GM19452 (cell line): ENCODE results near the gene EYS.
"Not testable (repeated sequence)": the region's sequence is repeated elsewhere in the genome, so short reads cannot be mapped to it uniquely, and the experiment has no call there.

Source experiments
- ATAC-seq: cut with Tn5 transposase; IDR thresholded peaks from one replicate; pipeline ENCODE4 v1.9.1; 2021; ENCODE audit not compliant: unreplicated experiment

The EYS gene

DNA sequence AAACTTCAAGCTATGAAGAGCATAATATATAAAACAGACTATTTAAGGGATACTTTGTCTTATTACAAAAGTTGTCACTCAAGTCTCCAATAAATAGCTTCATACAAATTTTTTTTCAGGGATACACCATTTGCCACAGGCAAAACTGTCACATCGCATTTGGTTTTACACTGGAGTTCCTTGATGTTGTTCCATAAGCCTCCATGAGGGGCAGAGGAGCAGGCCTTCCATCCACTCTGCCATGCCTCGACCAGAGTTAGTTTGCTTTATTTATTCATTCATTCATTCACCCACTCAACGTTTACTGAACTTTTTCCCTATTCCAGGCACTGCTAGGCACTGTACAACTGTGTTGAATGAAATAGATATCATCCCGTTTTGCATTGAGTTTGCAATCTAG, 1824.8 kb downstream of the EYS start:
- no peak for ATAC-seq

GRCh38 chr6:63881791-63882190, 1825.2 kb downstream of the EYS start:
- ATAC-seq = no peak

DNA sequence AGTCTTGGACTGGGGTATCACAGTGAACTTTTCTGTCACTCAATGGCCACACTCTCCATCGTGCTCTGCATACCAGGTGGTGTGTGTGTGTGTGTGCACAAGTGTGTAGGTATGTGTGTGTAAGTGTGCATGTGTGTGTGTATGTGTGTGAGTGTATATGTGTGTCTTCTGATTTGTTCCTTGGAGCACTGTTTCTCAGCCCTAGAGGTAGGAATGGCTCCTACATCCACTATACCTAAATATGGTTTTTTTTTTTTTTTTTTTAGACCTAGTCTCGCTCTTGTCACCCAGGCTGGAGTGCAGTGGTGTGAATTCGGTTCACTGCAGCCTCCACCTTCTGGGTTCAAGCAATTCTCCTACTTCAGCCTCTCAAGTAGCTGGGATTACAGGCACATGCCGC, 1834.8 kb downstream of the EYS start:
- no peak for ATAC-seq

- ATAC-seq = no peak
Measured at GRCh38 chr6:63868351-63868750, 1838.7 kb downstream of the EYS start.

DNA sequence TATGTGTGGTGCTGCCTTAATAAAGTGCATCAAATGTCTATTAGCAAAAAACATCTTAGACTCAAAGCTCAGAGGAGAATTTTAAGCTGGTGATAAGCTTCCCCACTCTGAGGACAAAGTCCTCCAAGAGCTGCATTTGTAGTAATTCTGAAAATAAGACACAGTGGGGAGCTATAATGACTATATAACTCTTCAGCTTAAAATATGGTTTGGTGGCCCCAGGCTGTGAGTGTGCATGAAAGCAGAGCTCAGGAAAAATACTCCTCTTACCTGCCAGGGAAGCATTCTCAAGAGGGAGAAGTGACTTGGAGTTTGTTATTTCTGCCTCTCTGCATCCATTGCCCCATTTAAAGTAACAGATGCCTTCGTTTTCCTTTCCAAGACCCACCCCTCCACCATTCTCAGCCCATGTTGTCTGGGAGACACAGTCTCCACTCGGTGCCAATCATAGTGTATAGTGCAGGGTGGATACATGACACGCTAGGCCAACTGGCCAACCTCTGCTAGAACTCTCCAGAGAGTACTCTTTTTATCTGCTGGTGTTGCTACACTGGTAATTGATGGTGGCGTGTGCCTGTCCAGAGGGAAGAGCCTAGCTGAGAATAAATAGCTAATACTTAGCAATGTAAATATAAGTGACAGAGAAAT, 1842.2 kb downstream of the EYS start:
- ATAC-seq = no peak

GRCh38 chr6:63864061-63864460, 1843.0 kb downstream of the EYS start:
- ATAC-seq = no peak

GRCh38 chr6:63862486-63863198, 1844.4 kb downstream of the EYS start:
- ATAC-seq = no peak

- ATAC-seq = no peak
Measured at GRCh38 chr6:63859528-63859927, 1847.5 kb downstream of the EYS start.

DNA sequence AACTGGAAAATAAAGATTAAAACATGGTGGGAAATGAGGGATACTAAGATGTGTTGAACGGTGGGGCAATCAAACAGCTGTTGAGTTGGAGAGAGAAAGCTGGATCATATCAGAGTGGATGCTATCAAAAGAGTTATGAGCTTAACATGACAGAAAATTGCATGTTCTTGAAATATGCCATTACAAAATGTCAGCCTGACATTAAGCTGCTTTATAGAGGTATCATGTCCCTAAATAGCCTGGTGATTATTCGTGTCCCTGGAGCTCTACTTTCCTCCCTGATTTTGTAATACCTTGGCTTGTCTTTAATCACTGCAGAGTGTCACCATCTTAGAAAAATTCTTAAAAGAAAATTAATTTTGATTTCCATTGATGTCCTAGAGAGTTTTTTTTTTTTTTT, 1848.3 kb downstream of the EYS start:
- ATAC-seq = no peak

DNA sequence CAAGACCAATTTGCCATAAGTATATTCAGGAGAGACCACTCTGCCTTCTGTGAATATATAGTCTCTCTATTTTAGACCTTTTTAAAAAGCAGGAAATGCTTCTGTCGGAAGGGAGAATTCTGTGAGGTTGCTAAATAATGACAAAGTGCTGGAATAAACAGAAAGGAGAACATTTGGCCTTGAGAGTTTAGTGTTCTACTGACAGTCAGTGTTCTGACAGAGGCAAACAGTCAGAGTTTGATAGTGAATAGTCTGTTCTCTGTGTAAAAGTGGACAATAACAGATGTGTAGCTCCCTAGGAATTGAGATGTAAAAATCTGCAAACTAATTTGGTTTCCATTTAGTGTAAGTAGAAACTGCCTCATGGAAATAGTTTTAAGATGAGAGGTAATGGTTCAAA, 1850.8 kb downstream of the EYS start:
- no peak for ATAC-seq

DNA sequence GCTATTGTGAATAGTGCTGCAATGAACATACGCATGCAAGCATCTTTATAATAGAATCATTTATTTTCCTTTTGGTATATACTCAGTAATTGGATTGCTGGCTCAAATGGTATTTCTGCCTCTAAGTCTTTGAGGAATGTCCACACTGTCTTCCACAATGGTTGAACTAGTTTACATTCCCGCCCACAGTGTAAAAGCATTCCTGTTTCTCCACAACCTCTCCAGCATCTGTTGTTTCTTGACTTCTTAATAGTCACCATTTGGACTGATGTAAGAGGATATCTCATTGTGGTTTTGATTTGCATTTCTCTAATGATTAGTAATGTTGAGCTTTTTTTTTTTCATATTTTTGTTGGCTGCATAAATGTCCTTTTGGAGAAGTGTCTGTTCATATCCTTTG, 1862.7 kb downstream of the EYS start:
- ATAC-seq = no peak

DNA sequence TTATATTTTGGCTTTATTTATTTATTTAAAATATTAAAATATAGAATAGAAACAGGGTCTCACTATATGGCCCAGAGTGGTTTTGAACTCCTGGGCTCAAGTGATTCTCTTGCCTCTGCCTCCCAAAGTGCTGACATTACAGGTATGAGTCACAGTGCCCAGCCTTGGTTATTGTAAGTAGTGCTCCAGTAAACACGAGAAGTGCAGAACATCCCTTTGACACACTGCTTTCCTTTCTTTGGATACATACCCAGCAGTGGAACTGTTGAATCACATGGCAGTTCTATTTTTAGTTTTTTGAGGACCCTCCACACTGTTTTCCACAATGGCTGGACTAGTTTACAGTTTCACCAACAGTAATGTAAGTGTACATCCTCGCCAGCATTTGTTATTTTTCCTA, 1867.5 kb downstream of the EYS start:
- ATAC-seq = no peak

- ATAC-seq = not testable (repeated sequence)
Measured at GRCh38 chr6:63828678-63829077, 1878.3 kb downstream of the EYS start.

- no peak for ATAC-seq
Measured at GRCh38 chr6:63824722-63825121, 1882.3 kb downstream of the EYS start.

- no peak for ATAC-seq
Measured at GRCh38 chr6:63821442-63821841, 1885.6 kb downstream of the EYS start.

DNA sequence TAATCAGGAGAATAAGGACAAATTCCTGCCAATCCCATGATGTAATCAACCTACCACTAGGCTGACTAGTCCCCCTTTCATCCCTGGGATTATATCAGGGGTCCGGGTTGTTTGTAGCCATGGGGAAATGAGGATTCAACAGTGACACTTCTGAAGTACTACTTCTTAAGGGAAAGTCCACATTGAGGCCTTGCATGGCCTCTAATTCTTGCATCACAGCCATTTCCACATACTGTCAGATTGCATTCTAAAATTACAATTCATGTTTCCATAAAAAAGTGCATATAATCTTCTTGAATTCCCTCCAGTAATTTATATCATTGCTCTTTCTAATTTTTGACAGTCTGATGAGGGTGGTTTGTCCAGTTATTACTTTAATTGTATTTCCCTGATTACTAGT, 1887.2 kb downstream of the EYS start:
- ATAC-seq = no peak

DNA sequence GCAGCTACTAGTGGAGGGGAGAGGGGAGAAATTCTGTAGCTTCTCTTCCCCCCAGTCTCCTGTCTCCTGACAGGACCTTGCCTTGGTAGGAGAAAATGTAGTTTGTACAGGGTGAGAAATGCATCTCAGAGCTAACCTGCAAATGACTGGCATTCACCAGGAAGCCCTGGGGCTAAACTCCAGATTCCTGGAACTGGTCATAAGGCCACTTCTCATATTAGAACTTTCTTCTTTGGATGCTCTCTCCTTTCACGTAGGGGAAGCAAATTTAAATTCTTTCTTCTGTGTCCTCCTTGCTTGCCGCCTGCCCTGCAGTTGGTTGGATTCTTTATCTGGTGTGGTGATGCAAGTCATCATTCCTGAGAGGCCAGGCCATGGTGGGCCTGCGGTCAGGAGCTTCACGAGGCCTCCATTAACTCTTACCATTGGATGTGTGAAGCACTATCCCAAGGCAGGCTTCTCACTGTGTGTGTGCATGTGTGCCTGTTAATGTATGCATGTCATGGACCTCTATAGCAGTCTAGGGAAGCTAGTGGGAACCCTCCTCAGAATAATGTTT, 1889.5 kb downstream of the EYS start:
- no peak for ATAC-seq

DNA sequence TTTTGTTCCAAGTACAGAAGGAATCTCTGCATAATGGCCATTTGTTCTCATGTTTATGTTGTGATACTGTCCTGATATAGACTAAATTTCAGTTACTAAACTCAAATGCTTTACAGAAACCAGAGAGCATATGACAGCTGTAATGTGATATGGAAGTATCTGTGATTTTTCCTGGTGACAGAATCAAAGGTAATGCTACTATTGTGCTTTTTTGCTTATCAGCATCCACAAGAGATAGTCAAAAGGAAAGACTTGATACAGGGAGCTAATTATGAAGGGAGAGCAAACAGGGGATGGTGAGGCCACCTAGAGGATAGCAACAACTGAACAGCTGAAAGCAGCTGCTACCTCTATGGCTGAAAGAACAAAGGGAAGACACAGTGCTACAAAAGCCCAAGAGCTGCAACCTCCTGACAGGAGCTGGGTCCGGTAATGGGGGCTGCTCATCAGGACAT, 1890.0 kb downstream of the EYS start:
- ATAC-seq = no peak

DNA sequence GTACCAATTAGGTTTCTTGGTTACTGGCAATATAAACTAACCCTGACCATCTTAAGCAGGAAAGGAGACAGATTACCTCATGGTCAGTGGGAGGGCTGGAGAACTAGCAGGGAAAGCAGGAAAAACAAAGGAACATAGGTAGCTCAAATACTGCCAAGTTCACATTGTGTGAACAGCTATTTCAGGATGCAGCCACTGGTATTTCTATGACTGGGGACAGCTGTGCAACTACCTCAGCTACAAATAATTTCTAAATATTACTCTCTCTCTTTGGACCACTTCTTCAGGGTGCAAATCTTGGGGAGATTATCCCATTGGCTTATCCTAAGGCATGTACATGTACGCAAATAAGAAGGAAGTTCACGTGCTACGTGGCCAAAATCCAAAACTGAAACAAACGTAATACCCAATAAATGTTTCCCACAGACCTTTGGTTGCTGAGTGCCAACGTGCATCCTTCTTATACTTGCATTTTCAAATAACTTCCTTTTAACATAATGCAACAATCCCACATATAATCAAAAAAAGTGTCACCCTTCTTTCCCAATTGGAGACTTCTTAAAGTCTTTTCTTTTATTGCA, 1890.5 kb downstream of the EYS start:
- ATAC-seq = no peak

GRCh38 chr6:63814459-63814858, 1892.6 kb downstream of the EYS start:
- no peak for ATAC-seq

DNA sequence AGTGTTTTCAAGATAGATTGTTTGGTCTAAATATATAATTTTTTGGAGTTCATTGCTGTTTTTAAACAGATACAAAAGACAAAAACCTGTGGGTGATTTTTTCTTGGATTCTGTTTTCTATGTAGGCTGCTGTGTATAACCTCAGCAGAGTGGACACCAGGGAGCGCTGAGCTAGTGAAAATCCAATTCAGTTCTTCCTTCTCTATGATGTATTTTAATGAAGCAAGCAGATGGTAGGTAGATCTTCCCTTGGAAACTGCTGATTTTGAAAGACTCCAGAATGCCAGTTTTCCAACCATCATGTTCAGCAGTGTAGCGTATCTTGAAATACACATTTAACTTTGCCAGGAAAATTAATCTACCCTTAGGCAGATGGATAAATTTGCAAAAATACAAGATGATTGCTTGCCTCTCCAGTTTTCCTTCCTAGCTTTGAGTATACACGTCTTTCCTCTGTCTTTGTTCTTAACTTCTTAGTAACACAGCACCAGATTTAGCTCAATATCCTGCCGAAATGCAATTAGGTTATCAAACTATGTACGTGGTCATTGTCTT, 1893.4 kb downstream of the EYS start:
- ATAC-seq = no peak

GRCh38 chr6:63808576-63808975, 1898.5 kb downstream of the EYS start:
- ATAC-seq = no peak
